Astrocyte (in vitro differentiated cells and primary cell): ENCODE data around the gene PSG7.
"Not testable (repeated sequence)": the region's sequence is repeated elsewhere in the genome, so short reads cannot be mapped to it uniquely, and the experiment has no call there.

ENCODE experiments used
- CTCF ChIP-seq: IDR thresholded peaks from 2 replicates; pipeline ENCODE4 v1.5.1; 2011; ENCODE audit warnings: low read depth, mild to moderate bottlenecking, inconsistent platforms, low read length, moderate library complexity; ENCODE audit not compliant: insufficient read depth
- EZH2 ChIP-seq: IDR thresholded peaks from 2 replicates; pipeline ENCODE4 v1.6.1; 2012; ENCODE audit warnings: mild to moderate bottlenecking, low read length, inconsistent platforms; ENCODE audit not compliant: insufficient read depth

GRCh38 chr19:42906162-42906561 is 30.8 kb downstream of the PSG7 start:
- not testable (repeated sequence) for TF ChIP-seq CTCF, EZH2
